ENCODE results near the gene GRM7. TPM values are rescaled to one million over a fixed set of nuclear protein-coding genes. Genes with fewer than 3 reads are reported as not detected.

The GRM7 gene
- polyA plus RNA-seq, 4 donors = 0.01 to 0.30 TPM; not detected in 2

GRCh38 chr3:7621651-7622050, 760.7 kb downstream of the GRM7 start:
- H3K36me3 ChIP-seq (ENCODE audit: control insufficient read depth in 3 of 3, insufficient read depth in 2 of 3, low read depth in 1 of 3, low read length in 3 of 3) = no peaks in the 10 kb centered on the region
- H3K9me3 ChIP-seq (ENCODE audit: control insufficient read depth in 2 of 2, insufficient read depth in 1 of 2, low read depth in 1 of 2, low read length in 1 of 2) = no peaks in the 10 kb centered on the region
- H3K27ac ChIP-seq (ENCODE audit: low read depth in 1 of 3, low read length in 2 of 3) = no peak overlapping the region
- FAIRE-seq = no peak
- no peaks in the 10 kb centered on the region for H3K27me3 ChIP-seq (ENCODE audit: control insufficient read depth in 3 of 3, insufficient read depth in 3 of 3, low read length in 3 of 3)
- DNase-seq = no peak
- peaks cover 0 to 6% (median 0%) of the 10 kb centered on the region in 3 donors for H3K4me1 ChIP-seq (ENCODE audit: control insufficient read depth in 3 of 3, insufficient read depth in 2 of 3, low read depth in 1 of 3, low read length in 2 of 3)
- 84 to 92% (median 85%) methylated on average over 3 of the region's 3 CpGs for WGBS, 3 donors
- H3K4me3 ChIP-seq (ENCODE audit: low read depth in 1 of 3, low read length in 3 of 3) = no peak overlapping the region

- DNase-seq (no peak), FAIRE-seq (no peak)
- H3K27me3 ChIP-seq (ENCODE audit: control insufficient read depth in 3 of 3, insufficient read depth in 3 of 3, low read length in 3 of 3) = no peaks in the 10 kb centered on the region
- peaks cover 0 to 6% (median 0%) of the 10 kb centered on the region in 3 donors for H3K4me1 ChIP-seq (ENCODE audit: control insufficient read depth in 3 of 3, insufficient read depth in 2 of 3, low read depth in 1 of 3, low read length in 2 of 3)
- no peaks in the 10 kb centered on the region for H3K9me3 ChIP-seq (ENCODE audit: control insufficient read depth in 2 of 2, insufficient read depth in 1 of 2, low read depth in 1 of 2, low read length in 1 of 2)
- H3K36me3 ChIP-seq (ENCODE audit: control insufficient read depth in 3 of 3, insufficient read depth in 2 of 3, low read depth in 1 of 3, low read length in 3 of 3) = no peaks in the 10 kb centered on the region
- 71 to 90% (median 86%) methylated on average over 6 of the region's 6 CpGs for WGBS, 3 donors
- H3K4me3 ChIP-seq (ENCODE audit: low read depth in 1 of 3, low read length in 3 of 3) = no peak overlapping the region
- H3K27ac ChIP-seq (ENCODE audit: low read depth in 1 of 3, low read length in 2 of 3) = no peak overlapping the region
These were observed 764.1 kb downstream of the GRM7 start for GRCh38 chr3:7625021-7625420.

- Histone ChIP-seq H3K27me3 (ENCODE audit: control insufficient read depth in 3 of 3, insufficient read depth in 3 of 3, low read length in 3 of 3) (no peaks in the 10 kb centered on the region), H3K27ac (ENCODE audit: low read depth in 1 of 3, low read length in 2 of 3) (no peak overlapping the region), H3K4me1 (ENCODE audit: control insufficient read depth in 3 of 3, insufficient read depth in 2 of 3, low read depth in 1 of 3, low read length in 2 of 3) (peaks cover 0 to 6% (median 3%) of the 10 kb centered on the region in 3 donors), H3K4me3 (ENCODE audit: low read depth in 1 of 3, low read length in 3 of 3) (no peak overlapping the region), H3K9me3 (ENCODE audit: control insufficient read depth in 2 of 2, insufficient read depth in 1 of 2, low read depth in 1 of 2, low read length in 1 of 2) (no peaks in the 10 kb centered on the region), H3K36me3 (ENCODE audit: control insufficient read depth in 3 of 3, insufficient read depth in 2 of 3, low read depth in 1 of 3, low read length in 3 of 3) (no peaks in the 10 kb centered on the region)
- FAIRE-seq (no peak), DNase-seq (no peak)
- 28 to 46% (median 32%) methylated on average over 4 of the region's 4 CpGs for WGBS, 3 donors
These were observed 769.5 kb downstream of the GRM7 start for GRCh38 chr3:7630351-7630911.

GRCh38 chr3:7630925-7631324, 770.0 kb downstream of the GRM7 start:
- no peak overlapping the region for H3K4me3 ChIP-seq (ENCODE audit: low read depth in 1 of 3, low read length in 3 of 3)
- H3K27ac ChIP-seq (ENCODE audit: low read depth in 1 of 3, low read length in 2 of 3) = no peak overlapping the region
- H3K27me3 ChIP-seq (ENCODE audit: control insufficient read depth in 3 of 3, insufficient read depth in 3 of 3, low read length in 3 of 3) = no peaks in the 10 kb centered on the region
- WGBS, 3 donors = 22 to 26% (median 22%) methylated on average over 4 of the region's 4 CpGs
- DNase-seq (peak; percentile 28 to 52), FAIRE-seq (no peak)
- H3K36me3 ChIP-seq (ENCODE audit: control insufficient read depth in 3 of 3, insufficient read depth in 2 of 3, low read depth in 1 of 3, low read length in 3 of 3) = no peaks in the 10 kb centered on the region
- H3K4me1 ChIP-seq (ENCODE audit: control insufficient read depth in 3 of 3, insufficient read depth in 2 of 3, low read depth in 1 of 3, low read length in 2 of 3) = peaks cover 0 to 4% (median 3%) of the 10 kb centered on the region in 3 donors
- H3K9me3 ChIP-seq (ENCODE audit: control insufficient read depth in 2 of 2, insufficient read depth in 1 of 2, low read depth in 1 of 2, low read length in 1 of 2) = no peaks in the 10 kb centered on the region

- no peak for FAIRE-seq
- Histone ChIP-seq H3K27me3 (ENCODE audit: control insufficient read depth in 3 of 3, insufficient read depth in 3 of 3, low read length in 3 of 3) (no peaks in the 10 kb centered on the region), H3K4me3 (ENCODE audit: low read depth in 1 of 3, low read length in 3 of 3) (no peak overlapping the region), H3K4me1 (ENCODE audit: control insufficient read depth in 3 of 3, insufficient read depth in 2 of 3, low read depth in 1 of 3, low read length in 2 of 3) (peaks cover 0 to 3% (median 0%) of the 10 kb centered on the region in 3 donors), H3K36me3 (ENCODE audit: control insufficient read depth in 3 of 3, insufficient read depth in 2 of 3, low read depth in 1 of 3, low read length in 3 of 3) (no peaks in the 10 kb centered on the region), H3K9me3 (ENCODE audit: control insufficient read depth in 2 of 2, insufficient read depth in 1 of 2, low read depth in 1 of 2, low read length in 1 of 2) (no peaks in the 10 kb centered on the region), H3K27ac (ENCODE audit: low read depth in 1 of 3, low read length in 2 of 3) (no peak overlapping the region)
- DNase-seq = no peak
These were observed 771.4 kb downstream of the GRM7 start for GRCh38 chr3:7632305-7632704.

- no peaks in the 10 kb centered on the region for H3K27me3 ChIP-seq (ENCODE audit: control insufficient read depth in 3 of 3, insufficient read depth in 3 of 3, low read length in 3 of 3)
- peak overlapping the region in 1 of 3 donors; percentile 20 for H3K27ac ChIP-seq (ENCODE audit: low read depth in 1 of 3, low read length in 2 of 3)
- H3K9me3 ChIP-seq (ENCODE audit: control insufficient read depth in 2 of 2, insufficient read depth in 1 of 2, low read depth in 1 of 2, low read length in 1 of 2) = no peaks in the 10 kb centered on the region
- FAIRE-seq = no peak
- peak overlapping the region in 1 of 3 donors; percentile 4 for H3K4me3 ChIP-seq (ENCODE audit: low read depth in 1 of 3, low read length in 3 of 3)
- no peak for DNase-seq
- no peaks in the 10 kb centered on the region for H3K36me3 ChIP-seq (ENCODE audit: control insufficient read depth in 3 of 3, insufficient read depth in 2 of 3, low read depth in 1 of 3, low read length in 3 of 3)
- 19 to 61% (median 44%) methylated on average over 5 of the region's 5 CpGs for WGBS, 3 donors
- peaks cover 3 to 14% (median 7%) of the 10 kb centered on the region in 3 donors for H3K4me1 ChIP-seq (ENCODE audit: control insufficient read depth in 3 of 3, insufficient read depth in 2 of 3, low read depth in 1 of 3, low read length in 2 of 3)
These were observed 776.8 kb downstream of the GRM7 start for GRCh38 chr3:7637694-7638093.

GRCh38 chr3:7638103-7638502, 777.2 kb downstream of the GRM7 start:
- H3K9me3 ChIP-seq (ENCODE audit: control insufficient read depth in 2 of 2, insufficient read depth in 1 of 2, low read depth in 1 of 2, low read length in 1 of 2) = no peaks in the 10 kb centered on the region
- FAIRE-seq (no peak), DNase-seq (peak in 1 of 2 donors; percentile 71)
- no peaks in the 10 kb centered on the region for H3K36me3 ChIP-seq (ENCODE audit: control insufficient read depth in 3 of 3, insufficient read depth in 2 of 3, low read depth in 1 of 3, low read length in 3 of 3)
- H3K4me1 ChIP-seq (ENCODE audit: control insufficient read depth in 3 of 3, insufficient read depth in 2 of 3, low read depth in 1 of 3, low read length in 2 of 3) = peaks cover 3 to 14% (median 7%) of the 10 kb centered on the region in 3 donors
- no peak overlapping the region for H3K27ac ChIP-seq (ENCODE audit: low read depth in 1 of 3, low read length in 2 of 3)
- no peaks in the 10 kb centered on the region for H3K27me3 ChIP-seq (ENCODE audit: control insufficient read depth in 3 of 3, insufficient read depth in 3 of 3, low read length in 3 of 3)
- no peak overlapping the region for H3K4me3 ChIP-seq (ENCODE audit: low read depth in 1 of 3, low read length in 3 of 3)

- no peak overlapping the region for H3K4me3 ChIP-seq (ENCODE audit: low read depth in 1 of 3, low read length in 3 of 3)
- peak; percentile 55 to 74 for DNase-seq
- no peaks in the 10 kb centered on the region for H3K27me3 ChIP-seq (ENCODE audit: control insufficient read depth in 3 of 3, insufficient read depth in 3 of 3, low read length in 3 of 3)
- no peak overlapping the region for H3K27ac ChIP-seq (ENCODE audit: low read depth in 1 of 3, low read length in 2 of 3)
- H3K36me3 ChIP-seq (ENCODE audit: control insufficient read depth in 3 of 3, insufficient read depth in 2 of 3, low read depth in 1 of 3, low read length in 3 of 3) = no peaks in the 10 kb centered on the region
- H3K4me1 ChIP-seq (ENCODE audit: control insufficient read depth in 3 of 3, insufficient read depth in 2 of 3, low read depth in 1 of 3, low read length in 2 of 3) = peaks cover 3 to 14% (median 7%) of the 10 kb centered on the region in 3 donors
- peak; percentile 61 for FAIRE-seq
- no peaks in the 10 kb centered on the region for H3K9me3 ChIP-seq (ENCODE audit: control insufficient read depth in 2 of 2, insufficient read depth in 1 of 2, low read depth in 1 of 2, low read length in 1 of 2)
These were observed 779.9 kb downstream of the GRM7 start for GRCh38 chr3:7640787-7641186.

- DNase-seq (peak; percentile 16 to 63), FAIRE-seq (no peak)
- 34 to 62% (median 40%) methylated on average over 5 of the region's 5 CpGs for WGBS, 3 donors
These were observed 785.9 kb downstream of the GRM7 start for GRCh38 chr3:7646851-7647250.

More at GRCh38 chr3:7646851-7647250, 785.9 kb downstream of the GRM7 start:
- Histone ChIP-seq H3K27ac (ENCODE audit: low read depth in 1 of 3, low read length in 2 of 3) (no peak overlapping the region), H3K27me3 (ENCODE audit: control insufficient read depth in 3 of 3, insufficient read depth in 3 of 3, low read length in 3 of 3) (no peaks in the 10 kb centered on the region), H3K4me3 (ENCODE audit: low read depth in 1 of 3, low read length in 3 of 3) (no peak overlapping the region), H3K36me3 (ENCODE audit: control insufficient read depth in 3 of 3, insufficient read depth in 2 of 3, low read depth in 1 of 3, low read length in 3 of 3) (no peaks in the 10 kb centered on the region), H3K9me3 (ENCODE audit: control insufficient read depth in 2 of 2, insufficient read depth in 1 of 2, low read depth in 1 of 2, low read length in 1 of 2) (no peaks in the 10 kb centered on the region), H3K4me1 (ENCODE audit: control insufficient read depth in 3 of 3, insufficient read depth in 2 of 3, low read depth in 1 of 3, low read length in 2 of 3) (peaks cover 8 to 22% (median 14%) of the 10 kb centered on the region in 3 donors)
